ENCODE data around the gene STAG1. TPM values are rescaled to one million over a fixed set of nuclear protein-coding genes. Genes with fewer than 3 reads are reported as not detected.

STAG1 gene
- polyA plus RNA-seq, 1 experiment, result 30.1 TPM

DNA sequence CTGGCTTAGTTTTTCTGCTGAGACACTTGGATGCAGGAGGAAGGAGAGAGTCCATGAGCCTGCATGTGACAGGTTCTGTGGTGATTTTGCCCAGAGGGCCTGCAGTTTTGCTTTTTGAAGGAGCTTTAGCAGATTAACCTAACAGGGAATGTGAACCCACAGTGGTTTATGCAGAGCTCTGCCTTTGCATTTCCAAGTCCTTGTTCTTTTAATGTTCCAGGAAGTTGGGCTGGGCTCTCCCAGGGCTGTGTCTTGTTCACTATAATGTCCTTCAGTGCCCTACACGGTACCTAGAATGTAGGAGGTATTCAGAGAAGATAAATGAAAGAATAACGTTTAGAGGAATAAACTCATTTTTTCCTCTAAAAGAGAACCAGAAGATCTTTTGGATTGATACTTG lies 451.7 kb downstream of the STAG1 start:
- CTCF ChIA-PET, result no interaction called here
- TF ChIP-seq, protein P1, sequence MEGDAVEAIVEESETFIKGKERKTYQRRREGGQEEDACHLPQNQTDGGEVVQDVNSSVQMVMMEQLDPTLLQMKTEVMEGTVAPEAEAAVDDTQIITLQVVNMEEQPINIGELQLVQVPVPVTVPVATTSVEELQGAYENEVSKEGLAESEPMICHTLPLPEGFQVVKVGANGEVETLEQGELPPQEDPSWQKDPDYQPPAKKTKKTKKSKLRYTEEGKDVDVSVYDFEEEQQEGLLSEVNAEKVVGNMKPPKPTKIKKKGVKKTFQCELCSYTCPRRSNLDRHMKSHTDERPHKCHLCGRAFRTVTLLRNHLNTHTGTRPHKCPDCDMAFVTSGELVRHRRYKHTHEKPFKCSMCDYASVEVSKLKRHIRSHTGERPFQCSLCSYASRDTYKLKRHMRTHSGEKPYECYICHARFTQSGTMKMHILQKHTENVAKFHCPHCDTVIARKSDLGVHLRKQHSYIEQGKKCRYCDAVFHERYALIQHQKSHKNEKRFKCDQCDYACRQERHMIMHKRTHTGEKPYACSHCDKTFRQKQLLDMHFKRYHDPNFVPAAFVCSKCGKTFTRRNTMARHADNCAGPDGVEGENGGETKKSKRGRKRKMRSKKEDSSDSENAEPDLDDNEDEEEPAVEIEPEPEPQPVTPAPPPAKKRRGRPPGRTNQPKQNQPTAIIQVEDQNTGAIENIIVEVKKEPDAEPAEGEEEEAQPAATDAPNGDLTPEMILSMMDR (IDR thresholded peaks at IDR 0.05; ENCODE audit: low read depth, low read length), result no peak

DNA sequence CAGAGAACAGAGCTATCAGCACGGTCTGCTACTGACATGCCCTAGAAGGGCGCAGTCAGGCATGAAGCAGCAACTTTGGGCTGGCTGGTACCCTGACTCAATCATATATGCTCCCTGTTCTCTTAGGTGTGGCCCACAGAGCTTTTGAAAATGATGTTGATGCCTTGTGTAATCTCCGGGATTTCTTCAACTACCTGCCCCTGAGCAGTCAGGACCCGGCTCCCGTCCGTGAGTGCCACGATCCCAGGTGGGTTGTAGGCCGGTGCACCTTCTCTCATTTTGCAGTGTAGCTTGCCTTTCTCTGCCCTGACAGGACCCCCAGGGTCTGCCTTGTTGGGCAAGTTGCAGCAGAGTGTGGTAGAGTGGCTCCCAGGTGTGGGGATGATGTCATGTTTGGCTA lies 454.4 kb downstream of the STAG1 start:
- Histone ChIP-seq H3K4me3 (ENCODE audit: low read depth, low read length) (no peak overlapping the region), H3K27ac (ENCODE audit: low read depth, low read length) (no peak overlapping the region), H3K27me3 (ENCODE audit: control insufficient read depth, insufficient read depth, low read length) (no peaks in the 10 kb centered on the region), H3K9me3 (ENCODE audit: control insufficient read depth, insufficient read depth, low read length) (no peaks in the 10 kb centered on the region)
- TF ChIP-seq, protein P1 (IDR thresholded peaks at IDR 0.05; ENCODE audit: low read depth, low read length), result no peak
- no peak for DNase-seq (ENCODE audit: low read depth, low spot score)
- ChIA-PET POLR2A (no interaction called here), CTCF (interaction anchor here (1.4 kb wide), 1 partner anchor 455 kb away, joined by 5 read pairs; the partner anchor contains the start of gene STAG1)

More for the DNA sequence above, 451.7 kb downstream of the STAG1 start:
- H3K4me3 ChIP-seq (ENCODE audit: low read depth, low read length), result no peak overlapping the region
- POLR2A ChIA-PET, result no interaction called here
- DNase-seq (ENCODE audit: low read depth, low spot score), result no peak
- no peaks in the 10 kb centered on the region for H3K9me3 ChIP-seq (ENCODE audit: control insufficient read depth, insufficient read depth, low read length)
- no peaks in the 10 kb centered on the region for H3K27me3 ChIP-seq (ENCODE audit: control insufficient read depth, insufficient read depth, low read length)
- H3K27ac ChIP-seq (ENCODE audit: low read depth, low read length), result no peak overlapping the region

DNA sequence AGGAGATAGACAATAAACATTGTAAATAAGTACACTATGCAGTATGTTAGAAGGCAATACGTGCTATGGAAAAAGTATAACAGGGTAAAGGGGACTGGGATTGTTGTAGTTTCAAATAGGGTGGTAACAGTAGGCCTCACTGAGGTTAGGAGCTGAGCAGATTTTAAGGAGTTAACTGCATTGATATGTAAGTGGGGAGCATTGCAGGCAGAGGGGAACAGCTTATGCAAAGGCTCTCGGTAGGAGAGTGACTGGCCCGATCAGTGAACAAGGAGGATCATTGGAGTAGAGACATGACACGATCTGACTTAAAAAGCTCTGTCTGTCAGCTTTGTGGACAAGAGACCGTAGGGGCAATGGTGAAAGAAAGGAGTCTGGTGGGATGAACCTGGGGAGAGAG lies 455.2 kb downstream of the STAG1 start:
- POLR2A ChIA-PET, result no interaction called here

DNA sequence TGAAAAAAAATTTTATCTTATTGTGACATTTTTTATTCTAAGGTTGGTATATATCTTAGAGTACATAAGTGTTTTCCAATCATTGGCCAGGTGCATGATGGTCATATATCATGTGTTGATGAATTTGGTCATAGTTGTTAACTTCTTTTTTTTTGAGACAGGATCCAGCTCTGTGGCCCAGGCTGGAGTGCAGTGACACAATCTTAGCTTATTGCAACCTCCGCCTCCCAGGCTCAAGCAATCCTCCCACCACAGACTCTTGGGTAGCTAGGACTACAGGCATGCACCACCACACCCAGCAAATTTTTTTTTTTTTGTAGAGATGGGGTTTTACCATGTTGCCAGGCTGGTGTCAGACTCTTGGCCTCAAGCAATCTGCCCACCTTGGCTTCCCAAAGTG lies 458.0 kb downstream of the STAG1 start:
- H3K27ac ChIP-seq (ENCODE audit: low read depth, low read length), result no peak overlapping the region
- H3K9me3 ChIP-seq (ENCODE audit: control insufficient read depth, insufficient read depth, low read length), result no peaks in the 10 kb centered on the region
- H3K4me3 ChIP-seq (ENCODE audit: low read depth, low read length), result no peak overlapping the region
- H3K27me3 ChIP-seq (ENCODE audit: control insufficient read depth, insufficient read depth, low read length), result no peaks in the 10 kb centered on the region
- TF ChIP-seq, protein P1 (IDR thresholded peaks at IDR 0.05; ENCODE audit: low read depth, low read length), result no peak
- ChIA-PET POLR2A (interaction anchor here (0.6 kb wide), 1 partner anchor 97 kb away, joined by 3 read pairs; no protein-coding TSS in a partner anchor), CTCF (interaction anchor here (0.9 to 1.7 kb wide), 2 partner anchors 12 to 215 kb away, joined by 3 to 4 read pairs; no protein-coding TSS in a partner anchor)
- no peak for DNase-seq (ENCODE audit: low read depth, low spot score)

More for the DNA sequence above, 455.2 kb downstream of the STAG1 start:
- DNase-seq (ENCODE audit: low read depth, low spot score), result no peak
- no peak overlapping the region for H3K27ac ChIP-seq (ENCODE audit: low read depth, low read length)
- CTCF ChIA-PET, result interaction anchor here (1.4 kb wide), 1 partner anchor 456 kb away, joined by 5 read pairs; the partner anchor contains the start of gene STAG1
- H3K4me3 ChIP-seq (ENCODE audit: low read depth, low read length), result no peak overlapping the region
- H3K27me3 ChIP-seq (ENCODE audit: control insufficient read depth, insufficient read depth, low read length), result no peaks in the 10 kb centered on the region
- TF ChIP-seq, protein P1 (IDR thresholded peaks at IDR 0.05; ENCODE audit: low read depth, low read length), result no peak
- no peaks in the 10 kb centered on the region for H3K9me3 ChIP-seq (ENCODE audit: control insufficient read depth, insufficient read depth, low read length)

DNA sequence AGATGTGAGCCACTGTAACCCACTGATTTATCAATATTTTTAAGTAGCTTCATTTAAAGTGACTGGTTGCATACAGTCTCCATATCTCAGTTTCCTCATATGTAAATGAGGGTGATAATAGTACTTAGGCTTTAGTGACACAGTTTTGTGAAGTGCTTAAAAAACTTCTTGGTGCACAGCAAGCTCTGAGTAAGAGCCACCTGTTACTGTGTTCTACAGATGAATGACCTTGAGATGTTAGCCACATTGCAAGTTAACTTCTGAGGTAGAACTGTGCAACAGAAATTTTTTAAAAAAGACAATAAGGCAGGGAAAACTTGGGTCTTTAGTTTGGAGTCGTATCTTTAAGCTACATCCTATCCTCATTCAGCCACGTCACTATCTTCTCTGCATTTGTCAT lies 458.9 kb downstream of the STAG1 start:
- TF ChIP-seq, protein P1 (IDR thresholded peaks at IDR 0.05; ENCODE audit: low read depth, low read length), result no peak
- H3K27me3 ChIP-seq (ENCODE audit: control insufficient read depth, insufficient read depth, low read length), result no peaks in the 10 kb centered on the region
- CTCF ChIA-PET, result interaction anchor here (0.6 to 1.7 kb wide), 4 partner anchors 13 to 662 kb away, joined by 3 to 4 read pairs (median 3); no protein-coding TSS in a partner anchor
- POLR2A ChIA-PET, result no interaction called here
- no peak overlapping the region for H3K27ac ChIP-seq (ENCODE audit: low read depth, low read length)
- H3K9me3 ChIP-seq (ENCODE audit: control insufficient read depth, insufficient read depth, low read length), result no peaks in the 10 kb centered on the region
- no peak overlapping the region for H3K4me3 ChIP-seq (ENCODE audit: low read depth, low read length)
- DNase-seq (ENCODE audit: low read depth, low spot score), result no peak

Measured in AG04450 (cell line).